ENCODE measurements around the gene S100A13. TPM values are rescaled to one million over a fixed set of nuclear protein-coding genes. Genes with fewer than 3 reads are reported as not detected.
"Not testable (repeated sequence)": the region's sequence is repeated elsewhere in the genome, so short reads cannot be mapped to it uniquely, and the experiment has no call there.

The S100A13 gene
- polyA plus RNA-seq, 1 experiment: 310 TPM

GRCh38 chr1:153578936-153579335 lies 48.4 kb downstream of the S100A13 start:
- TF ChIP-seq CTCF (IDR thresholded peaks at IDR 0.05; ENCODE audit: low read depth, low read length): no peak
- Histone ChIP-seq H3K9me3 (ENCODE audit: control insufficient read depth, insufficient read depth, low read length) (no peaks in the 10 kb centered on the region; the same call in 1 of the 2 replicates), H3K4me3 (ENCODE audit: low read depth, low read length) (no peak overlapping the region), H3K27me3 (ENCODE audit: control insufficient read depth, insufficient read depth, low read length) (no peaks in the 10 kb centered on the region), H3K27ac (ENCODE audit: low read depth, low read length) (peak overlapping the region; percentile 3)
- ChIA-PET CTCF (interaction anchor here (1.0 to 3.8 kb wide), 6 partner anchors 9 to 227 kb away, joined by 3 to 20 read pairs (median 7); partner anchors contain the start of genes S100A1 and S100A13), POLR2A (interaction anchor here (0.6 kb wide), 1 partner anchor 58 kb away, joined by 4 read pairs; no protein-coding TSS in a partner anchor)
- DNase-seq (ENCODE audit: low read depth, low spot score): no peak

DNA sequence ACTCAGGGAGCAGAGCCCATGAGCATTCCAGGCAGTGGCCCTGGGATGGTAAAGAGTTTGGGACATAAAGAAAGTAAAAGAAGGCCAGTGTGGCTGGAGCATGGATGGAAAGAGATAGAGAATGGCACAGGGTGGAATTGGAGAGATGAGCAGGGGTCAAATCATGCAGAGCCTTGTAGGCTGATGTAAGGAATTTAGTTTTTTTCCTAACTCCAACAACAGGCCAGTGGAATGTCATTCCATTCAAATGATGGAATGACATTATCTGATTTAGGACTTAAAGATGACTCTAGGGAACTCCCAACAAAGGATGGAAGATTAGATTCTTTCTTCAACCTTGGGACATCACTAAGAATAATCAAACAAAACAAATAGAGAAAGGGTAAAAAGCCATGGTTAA lies 48.8 kb downstream of the S100A13 start:
- no peak for DNase-seq (ENCODE audit: low read depth, low spot score)
- H3K27me3 ChIP-seq (ENCODE audit: control insufficient read depth, insufficient read depth, low read length): no peaks in the 10 kb centered on the region
- no peak for TF ChIP-seq CTCF (IDR thresholded peaks at IDR 0.05; ENCODE audit: low read depth, low read length)
- no peaks in the 10 kb centered on the region; the same call in 1 of the 2 replicates for H3K9me3 ChIP-seq (ENCODE audit: control insufficient read depth, insufficient read depth, low read length)
- no peak overlapping the region for H3K27ac ChIP-seq (ENCODE audit: low read depth, low read length)
- H3K4me3 ChIP-seq (ENCODE audit: low read depth, low read length): no peak overlapping the region
- ChIA-PET CTCF (interaction anchor here (0.5 to 3.8 kb wide), 9 partner anchors 9 to 226 kb away, joined by 3 to 20 read pairs (median 6); partner anchors contain the start of genes S100A1, S100A13 and S100A16), POLR2A (interaction anchor here (0.6 kb wide), 1 partner anchor 58 kb away, joined by 4 read pairs; no protein-coding TSS in a partner anchor)

- Histone ChIP-seq H3K27ac (ENCODE audit: low read depth, low read length) (no peak overlapping the region), H3K4me3 (ENCODE audit: low read depth, low read length) (no peak overlapping the region), H3K27me3 (ENCODE audit: control insufficient read depth, insufficient read depth, low read length) (no peaks in the 10 kb centered on the region), H3K9me3 (ENCODE audit: control insufficient read depth, insufficient read depth, low read length) (no peaks in the 10 kb centered on the region; the same call in 1 of the 2 replicates)
- TF ChIP-seq CTCF (IDR thresholded peaks at IDR 0.05; ENCODE audit: low read depth, low read length): no peak
- CTCF ChIA-PET: interaction anchor here (0.8 to 3.8 kb wide), 7 partner anchors 8 to 225 kb away, joined by 3 to 20 read pairs (median 7); partner anchors contain the start of genes S100A1, S100A13 and S100A16
- no peak for DNase-seq (ENCODE audit: low read depth, low spot score)
- POLR2A ChIA-PET: interaction anchor here (0.6 to 1.2 kb wide), 3 partner anchors 50 to 415 kb away, joined by 3 to 9 read pairs (median 3); partner anchors contain the start of genes CHTOP and S100A13
These were observed 49.7 kb downstream of the S100A13 start for GRCh38 chr1:153577624-153578051.

DNA sequence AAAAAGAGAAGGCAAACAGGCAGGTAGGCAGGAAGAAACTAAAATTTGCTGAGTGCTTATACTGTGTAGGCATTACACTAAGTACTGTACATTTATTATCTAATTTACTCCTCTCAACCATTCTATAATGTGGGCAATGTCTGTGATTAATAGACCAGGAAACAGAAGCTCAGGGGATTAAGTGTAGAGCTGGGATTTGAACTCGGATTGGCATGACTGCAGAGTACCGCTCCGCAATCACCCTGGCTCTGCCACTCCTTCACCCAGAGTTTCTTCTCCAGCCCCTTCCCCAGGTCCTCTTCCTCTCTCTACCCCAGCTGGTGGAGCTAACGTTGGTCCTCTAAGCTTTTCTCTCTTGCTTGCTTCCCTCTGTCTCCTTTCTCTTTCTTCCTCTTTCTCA lies 50.2 kb downstream of the S100A13 start:
- H3K27ac ChIP-seq (ENCODE audit: low read depth, low read length): no peak overlapping the region
- ChIA-PET CTCF (interaction anchor here (1.2 to 3.8 kb wide), 5 partner anchors 7 to 225 kb away, joined by 3 to 20 read pairs (median 7); partner anchors contain the start of genes S100A1 and S100A13), POLR2A (interaction anchor here (0.6 to 1.2 kb wide), 3 partner anchors 50 to 415 kb away, joined by 3 to 9 read pairs (median 3); partner anchors contain the start of genes CHTOP and S100A13)
- no peaks in the 10 kb centered on the region for H3K27me3 ChIP-seq (ENCODE audit: control insufficient read depth, insufficient read depth, low read length)
- no peak for DNase-seq (ENCODE audit: low read depth, low spot score)
- no peaks in the 10 kb centered on the region; the same call in 1 of the 2 replicates for H3K9me3 ChIP-seq (ENCODE audit: control insufficient read depth, insufficient read depth, low read length)
- no peak for TF ChIP-seq CTCF (IDR thresholded peaks at IDR 0.05; ENCODE audit: low read depth, low read length)
- no peak overlapping the region for H3K4me3 ChIP-seq (ENCODE audit: low read depth, low read length)

GRCh38 chr1:153575497-153575896 lies 51.8 kb downstream of the S100A13 start:
- DNase-seq (ENCODE audit: low read depth, low spot score); POLR2A ChIA-PET; H3K4me3 ChIP-seq (ENCODE audit: low read depth, low read length); H3K27ac ChIP-seq (ENCODE audit: low read depth, low read length); H3K27me3 ChIP-seq (ENCODE audit: control insufficient read depth, insufficient read depth, low read length); H3K9me3 ChIP-seq (ENCODE audit: control insufficient read depth, insufficient read depth, low read length): not testable (repeated sequence)
- CTCF ChIA-PET: interaction anchor here (1.2 to 3.8 kb wide), 3 partner anchors 43 to 65 kb away, joined by 3 to 20 read pairs (median 5); partner anchors contain the start of gene S100A13

DNA sequence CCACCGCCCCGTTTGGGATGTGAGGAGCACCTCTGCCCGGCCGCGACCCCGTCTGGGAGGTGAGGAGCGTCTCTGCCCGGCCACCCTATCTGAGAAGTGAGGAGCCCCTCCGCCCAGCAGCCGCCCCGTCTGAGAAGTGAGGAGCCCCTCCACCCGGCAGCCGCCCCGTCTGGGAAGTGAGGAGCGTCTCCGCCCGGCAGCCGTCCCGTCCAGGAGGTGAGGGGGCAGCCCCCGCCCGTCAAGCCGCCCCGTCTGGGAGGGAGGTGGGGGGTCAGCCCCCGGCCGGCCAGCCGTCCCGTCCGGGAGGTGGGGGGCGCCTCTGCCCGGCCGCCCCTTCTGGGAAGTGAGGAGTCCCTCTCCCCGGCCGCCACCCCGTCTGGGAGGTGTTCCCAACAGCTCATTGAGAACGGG lies 52.2 kb downstream of the S100A13 start:
- CTCF ChIA-PET: interaction anchor here (1.2 kb wide), 1 partner anchor 65 kb away, joined by 3 read pairs; no protein-coding TSS in a partner anchor
- H3K27ac ChIP-seq (ENCODE audit: low read depth, low read length); DNase-seq (ENCODE audit: low read depth, low spot score); H3K9me3 ChIP-seq (ENCODE audit: control insufficient read depth, insufficient read depth, low read length); H3K4me3 ChIP-seq (ENCODE audit: low read depth, low read length); POLR2A ChIA-PET; H3K27me3 ChIP-seq (ENCODE audit: control insufficient read depth, insufficient read depth, low read length): not testable (repeated sequence)

All from AG04450 (cell line).